ENCODE results near the gene HSPB9.
"Not testable (repeated sequence)": the region's sequence is repeated elsewhere in the genome, so short reads cannot be mapped to it uniquely, and the experiment has no call there.

Gene HSPB9

GRCh38 chr17:42120161-42120769, 2.3 kb upstream of the HSPB9 start:
- no peak for DNase-seq

GRCh38 chr17:42120770-42121769, 1.5 kb upstream of the HSPB9 start, which contains the start of gene KAT2A:
TSS of gene KAT2A (minus strand) at chr17:42121367. CDS start at chr17:42121304, 63 bp downstream.
- DNase-seq = peak; percentile 80

GRCh38 chr17:42124256-42124655, 1.7 kb downstream of the HSPB9 start:
- DNase-seq = no peak

GRCh38 chr17:42125565-42125964, 3.0 kb downstream of the HSPB9 start:
- no peak for DNase-seq

GRCh38 chr17:42126836-42127235, 4.2 kb downstream of the HSPB9 start:
- no peak for DNase-seq

GRCh38 chr17:42127414-42127813, 4.8 kb downstream of the HSPB9 start:
- no peak for DNase-seq

- no peak for DNase-seq
These were observed 6.7 kb downstream of the HSPB9 start for GRCh38 chr17:42129109-42129837.

GRCh38 chr17:42130310-42130936, 7.8 kb downstream of the HSPB9 start:
- DNase-seq = no peak

- DNase-seq = no peak
These were observed 8.6 kb downstream of the HSPB9 start for GRCh38 chr17:42131232-42131631.

GRCh38 chr17:42131981-42132432, 9.4 kb downstream of the HSPB9 start:
- no peak for DNase-seq

GRCh38 chr17:42132941-42133340, 10.3 kb downstream of the HSPB9 start:
- peak; percentile 23 for DNase-seq

- DNase-seq = peak; percentile 89
These were observed 10.9 kb downstream of the HSPB9 start for GRCh38 chr17:42133461-42134041.

- no peak for DNase-seq
These were observed 12.5 kb downstream of the HSPB9 start for GRCh38 chr17:42135151-42135550.

- DNase-seq = no peak
These were observed 13.4 kb downstream of the HSPB9 start for GRCh38 chr17:42135664-42136653.

- DNase-seq = no peak
These were observed 14.0 kb downstream of the HSPB9 start for GRCh38 chr17:42136654-42137051.

- no peak for DNase-seq
These were observed 16.3 kb downstream of the HSPB9 start for GRCh38 chr17:42138749-42139492.

- not testable (repeated sequence) for DNase-seq
These were observed 18.1 kb downstream of the HSPB9 start for GRCh38 chr17:42140690-42141089.

GRCh38 chr17:42141382-42141781, 18.8 kb downstream of the HSPB9 start:
- DNase-seq = no peak

- DNase-seq = no peak
These were observed 19.8 kb downstream of the HSPB9 start for GRCh38 chr17:42142371-42142896.

GRCh38 chr17:42143138-42143537, 20.5 kb downstream of the HSPB9 start:
- DNase-seq = not testable (repeated sequence)

All from NCI-H345 (cell line).